ENCODE measurements around the gene CIDEB. TPM values are rescaled to one million over a fixed set of nuclear protein-coding genes. Genes with fewer than 3 reads are reported as not detected.

CIDEB gene
- total RNA-seq, 1 donor from 2014 or later: 1.8 TPM

DNA sequence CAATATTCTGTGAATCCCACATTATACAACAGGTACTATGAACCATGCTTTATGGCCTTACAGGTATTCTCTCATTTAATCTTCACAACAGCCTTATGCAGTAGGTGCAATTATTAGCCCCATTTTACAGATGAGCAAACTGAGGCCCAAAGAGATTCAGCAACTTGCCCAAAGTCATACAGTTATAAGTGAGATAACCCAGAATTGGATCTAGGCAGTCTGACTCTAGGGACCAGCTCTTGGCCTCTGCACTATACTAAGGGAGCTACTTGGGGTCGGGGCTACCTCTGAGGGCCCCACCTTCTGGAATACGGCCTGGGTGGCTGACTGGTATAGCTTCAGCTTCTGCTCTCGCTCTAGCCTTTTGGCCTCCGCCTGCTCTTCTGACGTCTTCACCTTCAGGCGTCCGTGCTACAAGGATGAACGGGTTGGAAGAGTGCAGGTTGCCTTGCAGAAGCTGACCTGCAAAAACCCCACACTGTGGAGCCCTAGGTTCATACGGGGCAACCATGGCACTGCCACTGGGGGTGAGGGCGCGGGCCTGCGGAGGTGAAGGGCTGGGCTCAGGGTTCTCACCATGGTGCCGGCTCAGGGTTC lies 37.1 kb downstream of the CIDEB start:
- Mint-ChIP-seq H3K27ac (ENCODE audit: unreplicated experiment) (peak overlapping the region; percentile 75), H3K9me3 (ENCODE audit: unreplicated experiment) (peaks cover 2% of the 10 kb centered on the region), H3K4me3 (ENCODE audit: unreplicated experiment) (peak overlapping the region; percentile 88), H3K27me3 (ENCODE audit: unreplicated experiment) (peaks cover 13% of the 10 kb centered on the region), H3K4me1 (ENCODE audit: low read depth, unreplicated experiment) (peaks cover 4% of the 10 kb centered on the region), H3K36me3 (ENCODE audit: unreplicated experiment) (peaks cover 4% of the 10 kb centered on the region)
- TF ChIP-seq, protein P1, sequence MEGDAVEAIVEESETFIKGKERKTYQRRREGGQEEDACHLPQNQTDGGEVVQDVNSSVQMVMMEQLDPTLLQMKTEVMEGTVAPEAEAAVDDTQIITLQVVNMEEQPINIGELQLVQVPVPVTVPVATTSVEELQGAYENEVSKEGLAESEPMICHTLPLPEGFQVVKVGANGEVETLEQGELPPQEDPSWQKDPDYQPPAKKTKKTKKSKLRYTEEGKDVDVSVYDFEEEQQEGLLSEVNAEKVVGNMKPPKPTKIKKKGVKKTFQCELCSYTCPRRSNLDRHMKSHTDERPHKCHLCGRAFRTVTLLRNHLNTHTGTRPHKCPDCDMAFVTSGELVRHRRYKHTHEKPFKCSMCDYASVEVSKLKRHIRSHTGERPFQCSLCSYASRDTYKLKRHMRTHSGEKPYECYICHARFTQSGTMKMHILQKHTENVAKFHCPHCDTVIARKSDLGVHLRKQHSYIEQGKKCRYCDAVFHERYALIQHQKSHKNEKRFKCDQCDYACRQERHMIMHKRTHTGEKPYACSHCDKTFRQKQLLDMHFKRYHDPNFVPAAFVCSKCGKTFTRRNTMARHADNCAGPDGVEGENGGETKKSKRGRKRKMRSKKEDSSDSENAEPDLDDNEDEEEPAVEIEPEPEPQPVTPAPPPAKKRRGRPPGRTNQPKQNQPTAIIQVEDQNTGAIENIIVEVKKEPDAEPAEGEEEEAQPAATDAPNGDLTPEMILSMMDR (IDR thresholded peaks at IDR 0.05; ENCODE audit: partially characterized antibody, unreplicated experiment): no peak
- DNase-seq: no peak

DNA sequence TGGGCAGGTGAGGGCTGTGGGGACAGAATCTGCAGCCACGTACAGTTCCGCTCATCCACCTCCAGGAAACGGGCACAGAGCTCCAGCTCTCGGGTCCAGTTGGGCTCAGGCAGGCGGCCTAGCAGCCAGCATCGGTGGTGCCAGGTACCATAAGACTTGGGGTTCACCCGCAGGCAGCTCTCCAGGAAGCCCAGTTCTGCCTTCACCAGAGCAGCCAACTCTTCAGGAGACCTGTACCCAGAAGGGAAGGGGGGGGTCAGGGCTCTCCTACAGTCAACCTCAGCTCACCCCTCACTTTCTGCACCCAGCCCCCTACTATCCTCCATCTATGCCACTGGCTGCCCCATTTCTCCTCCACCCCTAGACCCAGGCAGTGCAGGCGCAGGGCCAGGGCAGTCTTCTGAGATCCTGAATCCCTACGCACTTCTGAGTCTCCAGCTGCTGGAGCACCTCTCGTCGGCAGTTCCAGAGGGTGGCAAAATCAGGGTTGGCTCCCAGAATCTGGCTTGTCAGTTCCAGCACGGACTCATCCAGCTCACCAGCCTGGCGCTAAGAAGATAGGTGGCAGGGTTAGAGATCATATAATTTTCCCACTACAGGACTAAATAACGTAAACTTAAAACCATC lies 37.8 kb downstream of the CIDEB start:
- H3K27me3 Mint-ChIP-seq (ENCODE audit: unreplicated experiment): peaks cover 13% of the 10 kb centered on the region
- peak overlapping the region; percentile 88 for H3K4me3 Mint-ChIP-seq (ENCODE audit: unreplicated experiment)
- H3K36me3 Mint-ChIP-seq (ENCODE audit: unreplicated experiment): peaks cover 4% of the 10 kb centered on the region
- H3K9me3 Mint-ChIP-seq (ENCODE audit: unreplicated experiment): peaks cover 2% of the 10 kb centered on the region
- no peak for DNase-seq
- TF ChIP-seq, protein P1 (IDR thresholded peaks at IDR 0.05; ENCODE audit: partially characterized antibody, unreplicated experiment): no peak
- peaks cover 4% of the 10 kb centered on the region for H3K4me1 Mint-ChIP-seq (ENCODE audit: low read depth, unreplicated experiment)
- no peak overlapping the region for H3K27ac Mint-ChIP-seq (ENCODE audit: unreplicated experiment)

DNA sequence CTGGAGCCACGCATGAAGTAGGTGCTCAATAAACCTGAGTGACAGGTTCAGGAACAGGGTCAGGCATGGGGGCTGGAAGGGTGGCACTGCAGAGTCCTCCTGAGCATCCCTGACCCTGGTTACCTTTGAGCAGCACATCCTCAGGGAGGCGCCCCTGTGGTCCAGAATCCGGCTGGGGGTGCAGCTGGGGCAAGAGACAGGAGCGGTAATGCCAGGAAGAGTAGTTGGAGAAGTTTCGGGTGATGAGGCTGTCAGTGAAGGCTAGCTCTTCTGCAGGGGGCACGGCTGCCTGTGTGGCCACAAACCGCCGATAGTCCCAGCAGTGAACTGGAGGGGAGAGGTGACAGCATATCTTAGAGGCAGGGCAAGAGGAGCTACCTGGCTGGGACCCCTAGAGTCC lies 38.4 kb downstream of the CIDEB start:
- DNase-seq: no peak
- peaks cover 4% of the 10 kb centered on the region for H3K4me1 Mint-ChIP-seq (ENCODE audit: low read depth, unreplicated experiment)
- H3K36me3 Mint-ChIP-seq (ENCODE audit: unreplicated experiment): peaks cover 4% of the 10 kb centered on the region
- H3K27me3 Mint-ChIP-seq (ENCODE audit: unreplicated experiment): peaks cover 13% of the 10 kb centered on the region
- TF ChIP-seq, protein P1 (IDR thresholded peaks at IDR 0.05; ENCODE audit: partially characterized antibody, unreplicated experiment): no peak
- H3K4me3 Mint-ChIP-seq (ENCODE audit: unreplicated experiment): no peak overlapping the region
- H3K9me3 Mint-ChIP-seq (ENCODE audit: unreplicated experiment): peaks cover 2% of the 10 kb centered on the region
- H3K27ac Mint-ChIP-seq (ENCODE audit: unreplicated experiment): no peak overlapping the region

DNA sequence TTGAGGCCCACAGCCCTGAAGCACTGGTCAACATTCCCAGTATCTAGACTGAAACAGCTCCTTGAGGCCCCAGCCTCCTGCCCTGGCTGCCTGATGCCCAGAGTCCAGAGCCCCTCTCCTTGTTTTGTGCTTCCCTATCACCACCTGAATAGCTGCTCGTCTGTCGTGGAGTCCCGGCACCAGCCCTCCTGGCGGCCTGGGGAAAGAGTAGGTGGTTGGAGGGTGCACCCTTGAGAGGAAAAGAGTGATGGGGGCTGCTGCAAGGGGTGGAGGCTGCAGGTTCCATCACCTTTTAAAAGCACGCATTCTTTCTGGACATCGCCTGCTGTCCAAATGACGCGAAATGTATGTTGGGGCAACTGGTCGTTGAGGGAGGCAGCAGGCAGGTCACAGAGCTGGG lies 39.6 kb downstream of the CIDEB start:
- peaks cover 2% of the 10 kb centered on the region for H3K9me3 Mint-ChIP-seq (ENCODE audit: unreplicated experiment)
- peaks cover 4% of the 10 kb centered on the region for H3K4me1 Mint-ChIP-seq (ENCODE audit: low read depth, unreplicated experiment)
- peaks cover 13% of the 10 kb centered on the region for H3K27me3 Mint-ChIP-seq (ENCODE audit: unreplicated experiment)
- no peak overlapping the region for H3K27ac Mint-ChIP-seq (ENCODE audit: unreplicated experiment)
- TF ChIP-seq, protein P1 (IDR thresholded peaks at IDR 0.05; ENCODE audit: partially characterized antibody, unreplicated experiment): no peak
- DNase-seq: no peak
- H3K36me3 Mint-ChIP-seq (ENCODE audit: unreplicated experiment): peaks cover 4% of the 10 kb centered on the region
- H3K4me3 Mint-ChIP-seq (ENCODE audit: unreplicated experiment): no peak overlapping the region

DNA sequence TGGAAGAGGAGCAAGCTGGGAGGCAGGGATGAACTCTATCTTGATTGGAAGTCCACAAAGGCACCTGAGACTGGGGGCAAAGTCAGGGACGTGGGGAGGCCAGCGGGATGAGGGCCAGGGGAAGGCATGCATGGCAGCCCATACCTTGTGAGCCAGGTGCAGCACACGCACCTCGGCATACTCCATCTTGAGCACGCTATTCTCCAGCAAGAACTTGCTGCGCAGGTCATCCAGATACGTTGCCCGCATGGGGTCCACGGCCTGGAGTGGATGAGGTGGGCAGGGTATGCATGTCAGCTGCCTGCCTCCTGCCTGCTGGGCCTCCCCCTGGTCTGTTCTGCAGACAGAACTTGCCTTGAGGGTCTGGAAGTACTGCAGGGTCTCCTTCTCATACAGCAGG lies 40.3 kb downstream of the CIDEB start:
- Mint-ChIP-seq H3K9me3 (ENCODE audit: unreplicated experiment) (no peaks in the 10 kb centered on the region), H3K4me1 (ENCODE audit: low read depth, unreplicated experiment) (peaks cover 4% of the 10 kb centered on the region), H3K27me3 (ENCODE audit: unreplicated experiment) (peaks cover 13% of the 10 kb centered on the region), H3K36me3 (ENCODE audit: unreplicated experiment) (peaks cover 4% of the 10 kb centered on the region), H3K4me3 (ENCODE audit: unreplicated experiment) (no peak overlapping the region), H3K27ac (ENCODE audit: unreplicated experiment) (no peak overlapping the region)
- TF ChIP-seq, protein P1 (IDR thresholded peaks at IDR 0.05; ENCODE audit: partially characterized antibody, unreplicated experiment): no peak
- no peak for DNase-seq
